Thyroid gland (tissue), 4 donors: ENCODE data around the gene NACA2.
"Not testable (repeated sequence)": the region's sequence is repeated elsewhere in the genome, so short reads cannot be mapped to it uniquely, and the experiment has no call there.

Experiments
- CTCF ChIP-seq, 6 experiments: fragments of 200-600 bp in 3 of 6; fragments of 450-650 bp in 3 of 6; sonication (generic) in 3 of 6; IDR thresholded peaks; one replicate each; pipeline ENCODE4 v1.5.1; 2016 to 2019; ENCODE audit warnings: antibody characterized with exemption in 6 of 6, mild to moderate bottlenecking in 2 of 6, inconsistent platforms in 1 of 6, moderate library complexity in 1 of 6
- POLR2A ChIP-seq, 2 donors: fragments of 450-650 bp; IDR thresholded peaks; one replicate each; pipeline ENCODE4 v1.6.1; 2017; ENCODE audit warnings: antibody characterized with exemption in 2 of 2, mild to moderate bottlenecking in 2 of 2, moderate library complexity in 1 of 2

- not testable (repeated sequence) for TF ChIP-seq CTCF, POLR2A (IDR thresholded peaks at IDR 0.05)
Observed at GRCh38 chr17:61552560-61552959, 38.5 kb downstream of the NACA2 start.
